SJCRH30 (cell line): ENCODE results near the gene OTOP3. TPM values are rescaled to one million over a fixed set of nuclear protein-coding genes. Genes with fewer than 3 reads are reported as not detected.

ENCODE experiments used
- DNase-seq, 2 experiments: peaks; one replicate each; pipeline ENCODE4 v3.0.0-alpha.2; 2015 to 2020
- H3K27ac ChIP-seq: fragments of 250-450 bp; sonication (Bioruptor Pico); 2 replicates; pipeline ENCODE4 v1.5.1; 2020; ENCODE audit warnings: mild to moderate bottlenecking, moderate library complexity
- H3K27me3 ChIP-seq: fragments of 250-450 bp; sonication (Bioruptor Pico); 2 replicates; pipeline ENCODE4 v1.5.1; 2020; ENCODE audit warnings: mild to moderate bottlenecking, moderate library complexity
- H3K36me3 ChIP-seq: fragments of 250-450 bp; sonication (Bioruptor Pico); 2 replicates; pipeline ENCODE4 v1.5.1; 2020; ENCODE audit warnings: mild to moderate bottlenecking, moderate library complexity
- H3K4me1 ChIP-seq: fragments of 250-450 bp; sonication (Bioruptor Pico); 2 replicates; pipeline ENCODE4 v1.5.1; 2020; ENCODE audit warnings: mild to moderate bottlenecking, moderate library complexity
- H3K4me3 ChIP-seq: fragments of 250-450 bp; sonication (Bioruptor Pico); 2 replicates; pipeline ENCODE4 v1.5.1; 2020; ENCODE audit warnings: mild to moderate bottlenecking, moderate library complexity
- H3K9me3 ChIP-seq: fragments of 250-450 bp; sonication (Bioruptor Pico); replicated peaks from 2 replicates; pipeline ENCODE4 v1.5.1; 2020; ENCODE audit warnings: mild to moderate bottlenecking, moderate library complexity
- total RNA-seq: library from RNA; depleted of rRNA; stranded (reverse); fragments of >200 nt; shearing (Covaris generic); gene quantifications from 2 replicates; pipeline ENCODE4 v1.2.3, GENCODE V29; 2014; rRNA removed

The OTOP3 gene
- total RNA-seq, 1 experiment from 2014 or later: not detected

DNA sequence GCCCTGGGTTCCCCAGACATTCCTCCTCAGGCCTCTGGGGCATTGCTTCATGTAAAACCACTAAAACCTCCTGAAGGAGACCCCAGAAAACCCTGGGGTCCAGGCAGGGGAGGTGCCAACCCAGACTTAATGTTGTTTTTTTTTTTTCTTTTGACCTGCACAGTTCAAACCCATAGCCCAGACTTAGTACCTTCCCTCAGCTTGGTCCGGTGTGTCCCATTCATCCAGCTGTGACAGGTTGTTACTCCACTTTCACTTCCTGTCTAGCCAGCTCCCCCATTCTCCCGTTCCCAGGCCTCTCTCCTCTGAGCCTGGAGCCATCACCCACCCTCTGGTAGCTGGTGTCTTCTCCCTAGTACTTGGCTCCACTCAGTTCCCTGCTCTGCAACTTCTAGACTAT lies 56.5 kb downstream of the OTOP3 start:
- Histone ChIP-seq H3K27me3 (no peaks in the 10 kb centered on the region), H3K9me3 (no peaks in the 10 kb centered on the region), H3K27ac (no peak overlapping the region), H3K4me3 (no peak overlapping the region), H3K4me1 (no peaks in the 10 kb centered on the region), H3K36me3 (no peaks in the 10 kb centered on the region)
- DNase-seq: no peak

DNA sequence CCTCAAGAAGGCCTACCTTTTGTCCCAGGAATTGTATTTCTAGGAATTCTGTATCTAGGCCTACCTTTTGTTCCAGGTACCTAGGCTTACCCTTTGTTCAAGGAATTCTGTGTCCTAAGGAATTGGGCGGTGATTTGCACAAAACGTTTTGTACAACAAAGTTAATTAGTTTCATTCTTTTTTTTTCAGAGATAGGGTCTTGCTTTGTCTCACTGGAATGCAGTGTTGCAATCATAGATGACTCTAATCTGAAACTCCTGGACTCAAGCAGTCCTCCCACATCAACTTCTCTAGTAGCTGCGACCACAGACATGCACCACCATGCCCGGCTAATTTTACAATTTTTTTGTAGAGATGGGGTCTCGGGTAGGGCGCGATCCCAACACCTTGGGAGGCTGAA lies 58.7 kb downstream of the OTOP3 start:
- Histone ChIP-seq H3K4me3 (no peak overlapping the region), H3K36me3 (no peaks in the 10 kb centered on the region), H3K27ac (no peak overlapping the region), H3K9me3 (no peaks in the 10 kb centered on the region), H3K27me3 (no peaks in the 10 kb centered on the region), H3K4me1 (no peaks in the 10 kb centered on the region)
- no peak for DNase-seq

DNA sequence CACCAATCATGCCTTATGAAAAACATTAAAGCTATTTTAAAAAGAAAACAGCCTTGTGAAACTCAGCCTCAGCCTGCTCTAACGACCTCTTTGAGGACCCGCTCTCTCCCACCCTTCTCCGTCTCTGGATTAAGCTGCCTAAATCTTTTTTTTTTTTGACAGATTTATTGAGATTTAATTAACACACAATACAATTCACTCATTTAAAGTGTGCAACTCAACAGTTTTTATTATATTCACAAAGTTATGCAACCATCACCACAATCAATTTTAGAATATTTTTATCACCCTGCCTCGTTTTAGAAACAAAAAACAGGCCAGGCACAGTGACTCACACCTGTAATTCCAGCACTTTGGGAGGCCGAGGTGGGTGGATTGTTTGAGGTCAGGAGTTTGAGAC lies 60.1 kb downstream of the OTOP3 start:
- no peaks in the 10 kb centered on the region for H3K4me1 ChIP-seq
- DNase-seq: no peak
- no peak overlapping the region for H3K27ac ChIP-seq
- no peaks in the 10 kb centered on the region for H3K27me3 ChIP-seq
- H3K9me3 ChIP-seq: no peaks in the 10 kb centered on the region
- no peaks in the 10 kb centered on the region for H3K36me3 ChIP-seq
- H3K4me3 ChIP-seq: no peak overlapping the region

DNA sequence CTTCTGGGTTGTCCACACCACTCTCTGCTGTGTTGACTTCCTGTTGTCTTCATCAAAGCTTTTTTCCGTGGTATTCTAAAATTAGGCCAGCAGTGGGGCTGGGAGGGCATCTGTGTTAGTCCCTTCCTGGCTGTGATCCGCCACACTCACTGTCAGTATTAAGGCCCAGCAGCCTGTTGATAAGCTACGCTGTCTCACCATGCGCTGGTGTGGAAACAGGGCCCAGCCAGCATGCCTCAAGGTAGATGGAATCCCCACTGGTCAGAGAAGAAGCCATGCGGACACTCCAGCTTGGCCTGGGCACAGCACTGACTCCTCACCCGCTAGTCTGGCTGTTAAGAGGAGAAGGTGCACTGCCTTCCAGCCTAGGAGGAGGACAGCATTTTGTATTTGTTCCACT lies 63.1 kb downstream of the OTOP3 start:
- peaks cover 10% of the 10 kb centered on the region for H3K36me3 ChIP-seq
- no peaks in the 10 kb centered on the region for H3K9me3 ChIP-seq
- no peak overlapping the region for H3K4me3 ChIP-seq
- no peaks in the 10 kb centered on the region for H3K27me3 ChIP-seq
- peaks cover 4% of the 10 kb centered on the region for H3K4me1 ChIP-seq
- no peak for DNase-seq
- H3K27ac ChIP-seq: no peak overlapping the region

DNA sequence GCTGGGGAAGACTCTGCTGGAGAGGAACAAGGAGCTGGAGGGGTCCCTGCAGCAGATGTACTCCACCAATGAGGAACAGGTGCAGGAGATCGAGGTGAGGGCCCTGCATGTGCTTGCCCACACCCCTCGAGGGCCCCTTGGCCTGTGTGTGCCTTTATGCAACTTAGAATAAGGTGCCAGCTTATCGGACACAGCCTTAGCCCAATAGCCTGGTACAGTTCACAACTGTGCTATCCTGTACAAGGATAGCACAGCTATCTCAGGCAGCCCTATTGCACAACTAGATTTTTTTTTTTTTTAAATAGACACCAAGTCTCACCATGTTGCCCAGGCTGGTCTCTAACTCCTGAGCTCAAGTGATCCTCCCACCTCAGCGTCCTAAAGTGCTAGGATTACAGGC lies 63.8 kb downstream of the OTOP3 start:
- Histone ChIP-seq H3K4me3 (no peak overlapping the region), H3K9me3 (no peaks in the 10 kb centered on the region), H3K27ac (no peak overlapping the region), H3K36me3 (peaks cover 10% of the 10 kb centered on the region), H3K4me1 (peaks cover 12% of the 10 kb centered on the region), H3K27me3 (no peaks in the 10 kb centered on the region)
- DNase-seq: no peak

Other genes starting within 250 kb of the OTOP3 start
- gene CD300LF, start 223.0 kb upstream of the OTOP3 start, total RNA-seq: not detected in 2 replicates
- 1.3 and 3.0 TPM in 2 replicates for gene RAB37, start 198.6 kb upstream of the OTOP3 start, total RNA-seq
- 42.0 and 45.4 TPM in 2 replicates for gene NHERF1, start 187.3 kb upstream of the OTOP3 start, total RNA-seq
- 47.7 and 50.1 TPM in 2 replicates for gene NAT9, start 159.6 kb upstream of the OTOP3 start, total RNA-seq
- not detected in 2 replicates for gene GRIN2C, start 76.0 kb upstream of the OTOP3 start, total RNA-seq
- 6.7 and 7.2 TPM in 2 replicates for gene FDXR, start 62.9 kb upstream of the OTOP3 start, total RNA-seq
- not detected in 2 replicates for gene FADS6, start 42.3 kb upstream of the OTOP3 start, total RNA-seq
- gene USH1G, start 12.6 kb upstream of the OTOP3 start, total RNA-seq: 0.08 and 0.14 TPM in 2 replicates
- gene OTOP2, start 11.6 kb upstream of the OTOP3 start, total RNA-seq: not detected in 2 replicates
- gene HID1, start 36.9 kb downstream of the OTOP3 start, total RNA-seq: 0.71 and 1.7 TPM in 2 replicates
- 10.9 and 11.3 TPM in 2 replicates for gene CDR2L, start 51.7 kb downstream of the OTOP3 start, total RNA-seq
- 39.6 and 39.8 TPM in 2 replicates for gene MRPL58, start 76.8 kb downstream of the OTOP3 start, total RNA-seq
- gene ATP5PD, start 111.1 kb downstream of the OTOP3 start, total RNA-seq: 337 and 350 TPM in 2 replicates
- 34.4 and 34.5 TPM in 2 replicates for gene KCTD2, start 111.3 kb downstream of the OTOP3 start, total RNA-seq
- 0.04 TPM in 1 of 2 replicates, not detected in the other for gene SLC16A5, start 152.1 kb downstream of the OTOP3 start, total RNA-seq
- gene ARMC7, start 174.1 kb downstream of the OTOP3 start, total RNA-seq: 9.6 and 10.9 TPM in 2 replicates
- gene NT5C, start 195.8 kb downstream of the OTOP3 start, total RNA-seq: 34.5 and 36.0 TPM in 2 replicates
- gene JPT1, start 218.6 kb downstream of the OTOP3 start, total RNA-seq: 313 and 320 TPM in 2 replicates
- gene SUMO2, start 247.1 kb downstream of the OTOP3 start, total RNA-seq: 433 and 472 TPM in 2 replicates